Medulla oblongata (tissue), 1 donor: Measurements from ENCODE around the gene CNTN5.
A peak's percentile ranks its signal among the peaks of the same experiment; 100 is the strongest.
"Not testable (repeated sequence)": the region's sequence is repeated elsewhere in the genome, so short reads cannot be mapped to it uniquely, and the experiment has no call there.

Experiments used
- DNase-seq: peaks from one replicate; pipeline ENCODE4 v3.0.0-alpha.2; 2015; ENCODE audit errors: extremely low spot score

The CNTN5 gene

DNA sequence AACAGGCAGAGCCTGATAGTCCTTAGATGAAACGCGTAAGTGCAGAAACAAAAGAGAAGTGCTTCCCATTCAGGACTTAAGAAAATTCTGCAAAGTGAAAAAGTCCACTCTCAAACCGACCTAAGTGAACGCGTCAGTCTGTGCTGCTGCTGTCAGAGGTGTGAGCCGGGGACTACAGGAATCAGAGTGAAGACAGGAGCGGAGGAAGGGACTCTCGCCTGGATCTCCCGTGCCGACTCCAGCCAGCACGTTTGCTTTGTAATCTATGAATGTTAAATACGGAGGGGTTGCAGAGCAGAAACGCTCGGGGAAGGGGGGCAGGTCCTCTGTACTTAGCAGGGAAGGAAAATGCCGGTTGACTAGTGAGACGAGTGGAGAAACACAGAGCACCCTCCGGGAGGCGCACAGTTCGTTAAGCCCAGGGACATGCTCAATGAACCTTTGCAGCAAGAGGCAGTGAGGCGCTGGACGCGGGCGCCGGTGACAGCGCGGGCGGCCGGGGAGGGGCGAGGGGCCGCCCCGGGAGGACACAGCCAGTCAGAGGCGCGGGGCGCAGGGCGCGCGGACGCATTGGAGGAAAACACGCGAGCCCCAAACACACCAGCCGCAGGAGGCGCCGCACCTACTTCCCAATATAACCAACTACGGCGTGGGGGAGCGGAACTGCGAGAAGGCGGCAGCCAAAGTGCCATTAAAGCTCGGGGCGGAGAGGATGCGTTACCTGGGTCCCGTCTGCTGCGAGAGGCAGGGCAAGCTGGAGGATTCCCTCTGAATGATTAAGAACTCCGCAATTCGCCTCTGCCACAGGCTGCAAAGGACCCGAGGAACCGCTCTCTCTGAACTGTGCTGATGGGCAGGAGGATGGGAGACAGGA, at the start of gene CNTN5:
Gene CNTN5 (plus strand): TSS at position 598 of the 874 bp plus-strand sequence.
- DNase-seq, result peak; percentile 18

DNA sequence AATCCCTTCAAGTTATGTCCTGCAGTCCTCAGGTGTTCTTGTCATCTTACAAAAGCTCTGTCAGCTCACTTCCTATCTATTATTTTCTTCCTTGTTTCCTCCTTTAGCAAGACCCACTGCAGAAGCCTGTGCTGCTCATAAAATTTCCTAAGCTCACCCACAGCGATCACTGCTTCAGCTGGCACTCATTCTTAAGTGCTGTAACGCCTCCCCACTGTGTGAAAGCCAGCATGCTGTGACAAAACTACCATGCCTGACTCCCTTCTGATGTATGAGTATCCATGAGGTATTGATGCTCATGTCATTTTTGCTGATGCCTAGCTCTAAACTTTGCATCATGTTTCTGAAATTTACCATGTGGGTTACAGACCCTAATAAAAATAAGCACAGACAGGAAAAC, 41.5 kb upstream of the CNTN5 start:
- DNase-seq, result no peak

DNA sequence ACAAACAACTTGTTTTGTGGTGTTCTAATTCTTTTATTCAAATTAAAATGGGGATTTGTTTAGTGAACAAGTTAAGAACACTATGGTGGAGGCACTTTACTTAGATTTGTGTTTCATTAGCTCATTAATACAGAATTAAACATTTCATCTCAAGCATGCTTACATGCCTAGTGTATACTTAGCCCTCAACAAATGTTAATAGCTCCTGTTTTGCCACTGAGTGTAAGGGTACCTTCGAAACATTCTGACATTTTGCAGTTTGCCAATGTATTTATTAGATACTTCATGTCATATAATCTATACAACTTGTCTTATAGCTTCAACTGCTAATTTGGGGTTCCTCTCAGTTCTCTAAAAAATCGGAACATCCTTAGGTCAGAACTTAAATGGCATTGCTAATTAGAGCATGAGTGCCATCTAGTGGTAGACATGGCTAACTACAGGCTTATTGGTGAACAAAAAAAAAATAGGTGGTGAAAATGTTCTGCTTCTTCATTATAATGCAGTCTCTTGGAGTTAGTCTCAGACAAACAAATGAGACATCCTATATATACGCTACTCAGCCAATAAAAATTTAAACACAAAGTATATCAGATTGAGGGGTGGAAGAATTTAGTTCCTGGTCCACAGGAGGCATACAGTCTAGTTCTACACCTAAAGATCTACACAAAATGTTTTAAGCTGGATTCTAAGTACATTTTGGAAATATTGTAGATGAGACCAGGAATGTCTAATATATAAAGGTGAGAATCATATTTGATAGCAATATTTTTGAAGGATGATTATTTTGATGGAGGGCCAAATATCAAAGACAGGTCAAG, 4.9 kb upstream of the CNTN5 start:
- peak; percentile 48 for DNase-seq

DNA sequence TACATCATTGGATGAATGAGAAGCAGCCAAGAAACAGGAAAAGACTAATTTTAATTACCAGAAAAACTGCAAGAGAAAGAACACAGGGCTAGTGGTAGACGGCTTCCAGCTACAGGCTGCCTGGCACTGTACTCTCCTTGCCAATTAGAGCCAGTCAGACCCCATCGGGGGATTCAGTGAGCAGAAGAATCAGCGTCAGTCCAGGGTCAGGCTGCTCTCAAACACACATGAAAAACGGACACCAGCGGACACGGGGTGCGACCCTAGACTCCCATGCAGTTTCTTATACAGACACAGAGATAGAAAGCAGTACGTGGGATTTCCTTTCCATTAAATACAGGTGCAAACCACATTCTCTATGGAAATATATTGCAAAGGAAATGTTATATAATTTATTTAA, 1.1 kb upstream of the CNTN5 start:
- DNase-seq, result no peak

DNA sequence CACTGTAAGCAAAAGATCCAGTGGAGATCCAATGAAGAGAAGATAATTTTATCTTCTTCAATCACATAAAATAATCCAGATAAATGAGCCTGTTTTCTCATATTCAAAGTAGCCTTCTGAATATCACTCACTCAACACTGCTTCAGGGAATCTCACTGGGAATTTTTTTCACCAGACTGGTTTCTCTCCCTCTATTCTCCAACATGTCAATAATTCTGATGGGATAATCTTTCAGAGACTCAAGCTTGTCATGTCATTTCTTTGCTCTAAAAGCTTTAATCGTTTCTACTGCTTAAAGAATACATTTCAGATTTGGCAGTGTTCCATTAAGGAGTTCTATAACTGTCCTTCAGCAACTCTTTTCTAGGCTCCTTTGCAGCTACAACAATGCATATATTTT, 16.3 kb downstream of the CNTN5 start:
- DNase-seq, result no peak

DNA sequence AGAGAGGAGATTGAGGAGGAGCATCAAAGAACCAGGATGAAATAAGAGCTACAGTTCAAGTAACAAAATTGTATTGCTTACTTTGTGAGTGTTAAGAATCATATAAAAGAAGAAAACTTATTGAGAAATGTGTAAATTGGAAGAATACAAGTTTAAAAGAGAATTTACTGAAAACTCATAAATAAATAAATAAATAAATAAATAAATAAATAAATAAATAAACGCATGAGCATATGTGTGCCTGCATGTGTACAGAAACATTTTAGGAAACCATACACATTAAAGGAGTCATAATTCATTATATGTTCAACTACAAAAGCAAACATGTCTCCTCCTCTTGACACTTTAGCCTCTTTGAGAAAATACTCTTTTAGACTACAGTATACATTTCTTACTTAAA, 42.6 kb downstream of the CNTN5 start:
- no peak for DNase-seq

DNA sequence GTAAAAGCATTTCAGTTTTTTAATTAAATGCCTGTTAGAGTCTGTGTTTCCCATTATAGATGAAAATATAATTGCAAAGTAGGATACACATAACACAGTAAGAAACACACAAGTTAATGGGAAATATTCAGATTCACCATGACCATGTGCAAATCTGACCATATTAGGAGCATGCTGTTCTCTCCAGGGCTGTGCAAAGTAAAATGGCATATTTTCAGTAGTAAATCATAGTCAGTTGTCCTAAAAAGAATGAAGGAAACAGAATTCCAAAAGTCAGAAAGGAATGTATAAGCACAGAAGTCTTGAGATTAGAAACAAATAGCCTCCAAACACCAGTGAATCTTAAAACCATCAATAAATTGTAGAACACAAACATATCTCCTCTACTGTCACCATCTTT, 44.4 kb downstream of the CNTN5 start:
- DNase-seq, result no peak

DNA sequence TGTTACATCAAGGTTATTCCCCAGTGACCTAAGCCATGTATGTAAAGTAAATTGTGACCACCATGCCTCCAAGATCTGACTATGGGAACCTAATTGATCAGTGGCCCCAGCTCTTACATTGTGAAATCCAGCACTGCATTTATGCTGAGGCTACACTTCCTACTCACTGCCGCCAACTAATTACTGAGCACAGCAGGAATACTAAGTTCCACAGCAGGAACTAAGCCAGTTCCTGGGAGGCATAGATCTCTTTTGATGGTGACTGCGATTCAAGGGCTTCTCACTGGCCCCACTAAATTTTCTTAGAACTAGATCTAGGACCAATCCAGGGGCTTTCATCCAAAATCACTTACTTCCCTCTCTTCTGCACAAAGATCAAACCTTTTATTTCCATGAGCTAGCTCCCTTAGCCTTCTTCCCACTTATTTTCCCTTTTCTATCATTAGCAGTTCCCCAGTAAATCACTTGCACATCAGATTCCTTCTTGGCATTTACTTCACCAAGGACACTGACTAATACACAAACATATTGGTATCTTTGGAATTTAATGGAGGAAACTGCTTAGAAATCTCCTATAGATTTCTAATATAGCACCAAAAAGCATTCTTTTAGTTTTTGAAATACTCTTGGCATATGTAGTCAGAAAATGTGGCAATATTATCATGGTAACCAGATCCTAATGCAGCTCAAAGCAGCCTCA, 46.0 kb downstream of the CNTN5 start:
- no peak for DNase-seq

DNA sequence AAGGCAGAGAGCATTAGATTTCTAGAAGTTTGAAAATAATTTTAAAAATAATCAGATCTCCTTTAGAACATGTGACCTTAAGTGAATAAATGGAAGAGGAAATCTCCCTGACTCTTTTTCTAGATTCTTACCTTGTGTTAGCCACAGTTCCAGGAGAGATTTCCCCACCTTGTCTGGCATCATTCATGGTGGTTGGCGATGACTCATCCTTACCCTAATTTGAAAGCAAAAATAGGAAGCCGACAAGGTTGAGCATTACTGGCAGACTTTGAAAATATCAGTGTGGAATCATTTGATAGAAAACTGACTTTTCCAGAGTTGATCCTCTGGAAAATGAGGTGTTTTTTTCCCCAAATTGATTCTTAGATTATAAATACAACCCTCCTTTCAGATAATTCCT, 48.1 kb downstream of the CNTN5 start:
- DNase-seq, result no peak

DNA sequence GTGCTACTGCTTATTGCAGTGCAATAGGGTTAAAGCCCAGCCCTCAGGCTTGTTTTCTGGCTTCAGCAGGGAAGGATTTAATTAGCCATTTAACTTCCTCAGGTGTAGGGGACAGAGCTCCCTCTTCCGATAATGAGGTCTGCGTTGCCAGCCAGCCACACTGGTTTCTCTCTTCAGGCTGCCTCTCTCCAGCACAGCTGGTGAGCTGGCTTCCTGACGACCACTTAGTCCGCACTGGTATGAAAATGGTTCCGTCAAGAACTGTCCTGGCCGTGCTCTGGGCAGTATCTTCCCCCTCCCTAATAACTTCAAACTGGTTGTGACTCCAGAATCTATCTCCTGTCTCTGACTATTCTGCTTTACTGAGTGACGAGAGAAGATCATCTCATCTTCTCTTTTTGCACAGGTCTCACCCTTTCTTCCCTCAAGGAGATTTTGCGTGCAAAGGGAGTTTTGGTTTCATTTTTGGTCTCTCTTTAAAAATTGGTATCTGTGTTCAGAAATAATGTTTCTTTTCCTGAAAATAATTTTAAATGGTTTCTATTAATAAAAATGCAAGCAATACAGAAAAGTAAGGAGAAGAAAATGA, 49.2 kb downstream of the CNTN5 start:
- no peak for DNase-seq

DNA sequence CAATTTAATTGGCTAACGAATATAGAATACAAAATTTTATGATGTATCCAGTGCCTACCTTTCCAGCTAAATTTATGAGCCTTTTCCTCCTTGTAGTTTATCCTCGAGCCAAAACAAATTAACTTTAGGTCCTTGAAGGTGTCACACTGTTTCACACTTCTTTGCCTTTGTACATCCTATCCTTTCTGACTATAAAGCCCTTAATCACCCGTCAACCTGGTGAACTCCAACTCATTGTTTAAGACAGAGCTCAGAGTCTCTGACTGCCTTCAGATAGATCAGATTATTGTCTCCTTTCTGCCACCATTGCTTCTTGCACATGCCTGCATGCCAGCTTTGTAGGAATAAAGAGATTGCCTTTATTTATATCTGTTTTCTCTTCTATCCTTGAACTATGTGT, 58.8 kb downstream of the CNTN5 start:
- DNase-seq, result no peak

DNA sequence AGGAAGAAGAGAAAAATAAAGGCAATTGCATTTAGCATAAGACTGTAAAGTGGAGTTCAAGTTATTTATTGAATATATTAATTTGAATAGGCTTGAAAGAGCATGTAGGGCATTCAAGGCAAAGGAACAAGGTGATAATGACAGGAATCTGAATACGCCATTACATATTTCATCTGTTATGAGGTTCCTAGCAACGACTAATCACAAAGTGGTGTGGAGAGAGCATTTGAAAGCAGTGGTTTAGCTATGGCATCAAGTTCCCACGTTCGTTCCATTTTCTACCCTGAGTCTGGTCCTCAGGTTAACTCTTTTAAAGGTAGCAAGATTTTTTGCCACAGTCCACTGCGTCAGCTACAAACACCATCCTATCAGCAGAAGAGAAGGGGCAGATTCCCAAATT, 59.4 kb downstream of the CNTN5 start:
- no peak for DNase-seq

DNA sequence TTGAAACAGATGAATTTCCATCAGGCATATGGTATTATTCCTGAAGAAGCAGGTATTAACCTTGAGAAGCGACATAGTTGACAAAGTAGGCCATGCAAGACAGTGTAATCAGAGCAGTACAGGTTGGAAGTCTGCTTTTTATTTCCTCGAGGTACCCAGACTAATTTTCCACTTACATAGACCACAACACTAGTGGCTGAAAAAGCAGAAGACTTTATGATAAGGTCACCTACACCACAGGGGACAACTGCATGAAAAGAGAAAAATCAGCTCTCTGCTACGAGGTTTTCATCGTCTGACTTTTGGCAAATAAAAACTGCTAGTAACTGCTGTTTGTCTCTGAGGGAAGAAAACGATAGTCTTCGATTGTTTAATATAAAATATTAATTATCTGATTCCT, 77.5 kb downstream of the CNTN5 start:
- DNase-seq, result no peak

DNA sequence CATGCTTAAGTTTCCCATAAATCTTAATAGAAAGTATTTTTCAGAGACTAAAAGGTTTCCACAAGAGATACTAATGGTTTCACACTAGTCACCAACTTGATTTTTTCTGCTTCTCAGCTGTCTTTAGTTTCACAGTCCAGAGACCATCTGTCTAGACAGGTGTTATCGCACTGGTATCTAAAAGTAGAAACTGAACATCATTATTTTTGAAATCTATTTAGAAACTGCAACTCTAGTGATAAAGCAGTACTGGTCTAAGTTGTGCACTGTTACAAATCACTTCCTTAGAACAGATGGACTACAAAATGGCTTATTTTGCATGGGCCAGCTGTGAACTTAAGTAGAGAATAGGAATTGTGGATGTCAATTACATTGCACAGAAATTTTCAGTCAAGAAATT, 78.0 kb downstream of the CNTN5 start:
- DNase-seq, result no peak

DNA sequence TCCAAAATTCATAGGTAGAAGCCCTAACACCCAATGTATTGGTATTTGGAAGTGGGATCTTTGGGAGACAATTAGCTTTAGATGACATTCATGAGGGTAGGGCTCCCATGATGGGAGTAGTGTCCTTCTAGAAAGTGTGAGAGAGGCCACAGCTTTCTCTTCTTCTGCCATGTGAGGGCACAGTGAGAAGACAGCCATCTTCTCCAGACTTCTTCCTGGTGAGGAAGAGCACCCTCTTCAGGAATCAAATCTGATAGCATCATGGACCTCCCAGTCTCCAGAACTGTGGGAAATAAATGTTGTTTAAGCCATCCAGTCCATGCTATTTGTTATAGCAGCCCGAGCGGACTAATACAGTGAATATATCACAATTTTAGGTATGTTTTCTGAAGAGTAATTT, 96.9 kb downstream of the CNTN5 start:
- DNase-seq, result no peak

DNA sequence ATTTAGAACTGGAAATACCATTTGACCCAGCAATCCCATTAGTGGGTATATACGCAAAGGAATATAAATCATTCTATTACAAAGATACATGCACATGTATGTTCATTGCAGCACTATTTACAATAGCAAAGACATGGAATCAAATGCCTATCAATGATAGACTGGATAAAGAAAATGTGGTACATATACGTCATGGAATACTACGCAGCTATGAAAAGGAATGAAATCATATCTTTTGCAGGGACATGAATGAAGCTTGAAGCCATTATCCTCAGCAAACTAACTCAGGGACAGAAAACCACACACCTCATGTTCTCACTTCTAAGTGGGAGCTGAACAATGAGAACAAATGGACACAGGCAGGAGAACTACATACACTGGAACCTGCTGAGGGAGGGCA, 113.1 kb downstream of the CNTN5 start:
- DNase-seq, result not testable (repeated sequence)

DNA sequence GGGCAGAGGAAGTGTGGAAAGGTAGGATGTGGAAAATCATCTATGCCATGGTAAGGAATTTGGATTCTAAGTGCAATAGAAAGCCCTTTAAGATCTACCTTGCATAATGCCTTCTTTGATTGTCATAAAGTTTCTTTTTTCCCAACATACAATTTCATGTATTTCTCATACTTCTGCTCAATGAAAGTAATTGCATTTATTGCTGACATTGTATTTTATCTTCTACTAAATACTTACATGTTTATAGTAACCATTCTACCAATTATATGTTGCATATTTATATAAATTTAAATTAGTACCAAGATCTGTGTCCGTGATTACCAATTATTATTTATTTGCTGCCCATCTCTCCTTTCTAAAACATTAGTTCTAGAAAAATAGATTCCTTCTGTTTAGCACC, 114.8 kb downstream of the CNTN5 start:
- DNase-seq, result no peak

DNA sequence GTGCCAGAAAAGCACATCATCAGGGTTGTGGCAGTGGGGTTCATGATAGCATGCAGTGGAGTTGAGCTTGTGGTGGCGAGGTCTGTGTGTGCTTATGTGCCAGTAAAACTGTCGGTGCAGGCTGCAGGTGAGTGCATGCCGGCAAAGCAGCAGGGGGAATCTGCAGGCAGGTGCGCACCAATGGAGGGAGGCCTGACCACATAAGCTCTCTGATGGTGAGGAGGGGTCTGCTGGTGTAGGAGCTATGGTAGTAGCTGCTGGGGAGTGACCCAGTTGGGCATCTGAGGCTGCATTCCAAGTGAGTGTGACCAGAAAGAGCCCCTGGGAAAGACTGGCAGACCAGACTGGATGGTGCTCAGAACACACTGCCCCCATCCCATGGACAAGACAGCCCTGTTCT, 121.5 kb downstream of the CNTN5 start:
- no peak for DNase-seq

DNA sequence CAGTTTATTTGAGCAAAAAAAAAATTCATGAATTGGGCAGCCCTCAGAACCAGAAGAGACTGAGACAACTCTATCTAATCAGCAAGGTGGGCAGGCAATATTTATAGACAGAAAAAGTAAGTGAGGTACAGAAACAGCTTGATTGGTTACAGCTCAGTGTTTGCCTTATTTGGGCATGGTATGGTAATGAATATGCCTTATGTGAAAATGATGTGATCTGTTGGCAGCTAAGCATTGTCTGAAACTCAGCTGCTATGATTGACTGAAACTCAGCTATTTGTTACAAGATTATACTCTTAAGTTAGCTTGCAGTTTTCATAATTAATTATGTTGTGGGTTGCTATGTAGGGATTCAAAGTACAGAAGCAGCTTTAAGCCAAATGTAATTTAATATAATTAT, 127.6 kb downstream of the CNTN5 start:
- DNase-seq, result no peak

DNA sequence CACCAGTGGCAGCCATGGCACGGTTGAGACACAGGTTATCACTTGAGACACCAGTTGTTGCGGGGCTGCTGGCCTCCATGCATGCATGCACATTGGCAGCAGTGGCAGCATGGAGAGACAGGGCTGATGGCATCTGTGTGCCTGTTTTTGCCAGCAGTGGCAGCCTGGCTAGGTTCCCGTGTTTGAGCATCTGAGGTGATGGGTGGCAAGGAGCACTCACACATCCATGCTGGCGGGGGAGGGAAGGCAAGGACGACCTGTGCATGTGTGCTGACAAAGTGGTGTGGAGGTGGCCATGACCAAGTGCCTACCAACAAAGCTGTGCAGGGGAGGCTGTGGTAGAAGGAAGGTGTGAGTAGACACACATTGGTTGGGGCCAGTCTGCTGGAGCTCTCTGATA, 133.5 kb downstream of the CNTN5 start:
- DNase-seq, result no peak

DNA sequence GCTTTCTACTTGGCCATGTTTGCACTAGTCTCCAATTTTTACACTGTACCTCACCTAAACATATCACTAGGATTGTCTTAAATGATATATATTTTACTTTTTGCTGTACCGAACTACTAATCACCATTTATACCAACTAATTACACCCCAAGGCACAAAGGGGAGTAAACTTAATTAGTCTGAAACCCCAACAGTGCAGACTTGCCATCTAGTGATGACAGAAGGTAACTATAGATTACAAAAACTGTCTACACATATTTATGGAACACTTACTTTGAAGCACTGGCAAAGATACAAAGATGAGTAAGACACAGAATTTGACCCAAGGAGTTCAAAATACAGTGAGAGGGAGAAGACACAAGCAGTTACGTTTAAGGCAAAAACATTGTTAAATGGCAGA, 139.7 kb downstream of the CNTN5 start:
- no peak for DNase-seq

DNA sequence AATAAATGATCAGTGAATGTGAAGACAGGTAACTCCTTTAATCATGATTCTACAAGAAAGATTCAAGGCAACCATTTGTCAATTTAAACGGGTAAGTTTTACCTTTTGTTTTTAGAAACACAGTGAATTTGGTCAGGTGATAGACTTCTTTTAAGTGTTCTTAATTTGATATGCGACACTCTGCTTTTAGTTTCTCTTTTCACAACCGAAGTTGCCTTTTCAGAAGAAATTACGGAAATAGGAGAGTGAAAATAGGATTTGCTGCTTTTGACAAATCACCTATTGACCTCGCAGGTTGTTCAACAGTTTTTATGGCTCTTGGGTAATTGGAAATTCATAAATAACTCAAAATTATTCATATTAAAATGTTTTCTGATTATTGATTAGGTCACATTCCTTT, 142.1 kb downstream of the CNTN5 start:
- no peak for DNase-seq
